Prostate gland (tissue), 2 donors: ENCODE data around the gene PCID2.

Experiments
- POLR2A ChIP-seq: fragments of 450-650 bp; IDR thresholded peaks from one replicate; pipeline ENCODE4 v1.6.1; 2016; ENCODE audit warnings: antibody characterized with exemption, mild to moderate bottlenecking
- TF ChIP-seq, protein P1 (sequence below), 4 experiments: fragments of 200-600 bp in 2 of 4; fragments of 450-650 bp in 2 of 4; sonication (generic) in 2 of 4; IDR thresholded peaks; 1 replicate in 3 of 4; 2 replicates in 1 of 4; pipeline ENCODE4 v1.5.1; 2016 to 2019; ENCODE audit warnings: antibody characterized with exemption in 4 of 4, mild to moderate bottlenecking in 2 of 4, moderate library complexity in 2 of 4

- no peak for TF ChIP-seq POLR2A
- TF ChIP-seq, protein P1, sequence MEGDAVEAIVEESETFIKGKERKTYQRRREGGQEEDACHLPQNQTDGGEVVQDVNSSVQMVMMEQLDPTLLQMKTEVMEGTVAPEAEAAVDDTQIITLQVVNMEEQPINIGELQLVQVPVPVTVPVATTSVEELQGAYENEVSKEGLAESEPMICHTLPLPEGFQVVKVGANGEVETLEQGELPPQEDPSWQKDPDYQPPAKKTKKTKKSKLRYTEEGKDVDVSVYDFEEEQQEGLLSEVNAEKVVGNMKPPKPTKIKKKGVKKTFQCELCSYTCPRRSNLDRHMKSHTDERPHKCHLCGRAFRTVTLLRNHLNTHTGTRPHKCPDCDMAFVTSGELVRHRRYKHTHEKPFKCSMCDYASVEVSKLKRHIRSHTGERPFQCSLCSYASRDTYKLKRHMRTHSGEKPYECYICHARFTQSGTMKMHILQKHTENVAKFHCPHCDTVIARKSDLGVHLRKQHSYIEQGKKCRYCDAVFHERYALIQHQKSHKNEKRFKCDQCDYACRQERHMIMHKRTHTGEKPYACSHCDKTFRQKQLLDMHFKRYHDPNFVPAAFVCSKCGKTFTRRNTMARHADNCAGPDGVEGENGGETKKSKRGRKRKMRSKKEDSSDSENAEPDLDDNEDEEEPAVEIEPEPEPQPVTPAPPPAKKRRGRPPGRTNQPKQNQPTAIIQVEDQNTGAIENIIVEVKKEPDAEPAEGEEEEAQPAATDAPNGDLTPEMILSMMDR (IDR thresholded peaks at IDR 0.05): no peak
Observed at GRCh38 chr13:113146750-113147149, 61.7 kb downstream of the PCID2 start.
